Small intestine (tissue), 16 donors: ENCODE measurements around the gene ZNF740. TPM values are rescaled to one million over a fixed set of nuclear protein-coding genes. Genes with fewer than 3 reads are reported as not detected.
A peak's percentile ranks its signal among the peaks of the same experiment; 100 is the strongest.

Source experiments
- DNase-seq, 2 donors: peaks; one replicate each; pipeline versions ENCODE4 v3.0.0 to v3.0.0-alpha.2; 2013
- FAIRE-seq: peaks from 2 replicates; lab custom pipeline; 2012; peaks lifted over from hg19 to GRCh38; lab: Jason Lieb, UNC
- H3K27ac ChIP-seq, 3 donors: one replicate each; pipeline ENCODE4 v1.5.1; 2013; ENCODE audit warnings: low read length in 2 of 3, mild to moderate bottlenecking in 2 of 3, control low read depth in 1 of 3, inconsistent platforms in 1 of 3, low read depth in 1 of 3, moderate library complexity in 1 of 3
- H3K27me3 ChIP-seq, 3 donors: one replicate each; pipeline ENCODE4 v1.6.1; 2013; ENCODE audit warnings: low read length in 3 of 3, inconsistent platforms in 1 of 3; ENCODE audit not compliant: control insufficient read depth in 3 of 3, insufficient read depth in 3 of 3
- H3K36me3 ChIP-seq, 3 donors: one replicate each; pipeline ENCODE4 v1.6.1; 2013; ENCODE audit warnings: low read length in 3 of 3, inconsistent platforms in 1 of 3, low read depth in 1 of 3, mild to moderate bottlenecking in 1 of 3, moderate library complexity in 1 of 3; ENCODE audit not compliant: control insufficient read depth in 3 of 3, insufficient read depth in 2 of 3
- H3K4me1 ChIP-seq, 3 donors: one replicate each; pipeline ENCODE4 v1.6.1; 2013; ENCODE audit warnings: low read length in 2 of 3, inconsistent platforms in 1 of 3, low read depth in 1 of 3, mild to moderate bottlenecking in 1 of 3, moderate library complexity in 1 of 3; ENCODE audit not compliant: control insufficient read depth in 3 of 3, insufficient read depth in 2 of 3
- H3K4me3 ChIP-seq, 3 donors: one replicate each; pipeline ENCODE4 v1.5.1; 2013; ENCODE audit warnings: low read length in 3 of 3, control low read depth in 1 of 3, inconsistent platforms in 1 of 3, low read depth in 1 of 3, mild to moderate bottlenecking in 1 of 3, moderate library complexity in 1 of 3
- H3K9me3 ChIP-seq, 2 donors: one replicate each; pipeline ENCODE4 v1.6.1; 2013; ENCODE audit warnings: low read depth in 1 of 2, low read length in 1 of 2; ENCODE audit not compliant: control insufficient read depth in 2 of 2, insufficient read depth in 1 of 2
- WGBS, 3 donors: extraction: QIAGEN DNeasy Blood & Tissue Kit; methylation state at CpG; one replicate each; pipeline ENCODE4 v1.1.7; 2013; 5-methylcytosine and 5-hydroxymethylcytosine counted together
- long read RNA-seq, 10 donors: transcript quantifications; one replicate each; lab custom pipeline, GENCODE V29; 2026
- polyA plus RNA-seq, 4 donors: library from polyadenylated mRNA; stranded (reverse) in 3 of 4; unstranded in 1 of 4; fragments of 200-250 nt in 3 of 4; fragments of 120-200 nt in 1 of 4; gene quantifications; one replicate each; pipeline versions ENCODE4 v1.2.1 to v1.2.3, GENCODE V29; 2013
- donor health status: healthy with polysubstance abuse.
- donor health status: control.
- donor health status: control.
- donor health status: Bipolar disorder and iron deficiency.
- donor health status: healthy.

ZNF740 gene, protein sequence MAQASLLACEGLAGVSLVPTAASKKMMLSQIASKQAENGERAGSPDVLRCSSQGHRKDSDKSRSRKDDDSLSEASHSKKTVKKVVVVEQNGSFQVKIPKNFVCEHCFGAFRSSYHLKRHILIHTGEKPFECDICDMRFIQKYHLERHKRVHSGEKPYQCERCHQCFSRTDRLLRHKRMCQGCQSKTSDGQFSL
- 10 to 100 TPM in 1 of 4 donors, 1 to 10 TPM in 3; 2.9 to 23.4 (median 7.1) TPM for polyA plus RNA-seq
- long read RNA-seq, donor 1, full-length matches to known transcripts, result 4 of 4 reads
- long read RNA-seq, donor 1, partial matches to known transcripts, result 0 of 4 reads
- long read RNA-seq, donor 1, other reads (novel, unspliced or antisense), result 0 of 4 reads
- long read RNA-seq, donor 2, full-length matches to known transcripts, result 1 of 1 reads
- long read RNA-seq, donor 2, partial matches to known transcripts, result 0 of 1 reads
- long read RNA-seq, donor 2, other reads (novel, unspliced or antisense), result 0 of 1 reads
- long read RNA-seq, donor 3, full-length matches to known transcripts, result 3 of 3 reads
- long read RNA-seq, donor 3, partial matches to known transcripts, result 0 of 3 reads
- long read RNA-seq, donor 3, other reads (novel, unspliced or antisense), result 0 of 3 reads
- long read RNA-seq, donor 4, full-length matches to known transcripts, result 1 of 1 reads
- long read RNA-seq, donor 4, partial matches to known transcripts, result 0 of 1 reads
- long read RNA-seq, donor 4, other reads (novel, unspliced or antisense), result 0 of 1 reads
- long read RNA-seq, donor 5, result 0 reads
- long read RNA-seq, donor 6, full-length matches to known transcripts, result 1 of 6 reads
- long read RNA-seq, donor 6, partial matches to known transcripts, result 5 of 6 reads
- long read RNA-seq, donor 6, other reads (novel, unspliced or antisense), result 0 of 6 reads
- long read RNA-seq, donor 7, result 0 reads
- long read RNA-seq, donor 8, result 0 reads
- long read RNA-seq, donor 9, result 0 reads
- long read RNA-seq, donor 10, full-length matches to known transcripts, result 2 of 2 reads
- long read RNA-seq, donor 10, partial matches to known transcripts, result 0 of 2 reads
- long read RNA-seq, donor 10, other reads (novel, unspliced or antisense), result 0 of 2 reads

- FAIRE-seq, result no peak
- peak within 1 kb of the TSS; percentile 94 to 97 (median 95) for H3K27ac ChIP-seq
- WGBS, 3 donors, result 0% methylated on average over 50 to 70 of the region's 70 CpGs
- H3K9me3 ChIP-seq, result no peaks in the 10 kb centered on the region
- H3K4me1 ChIP-seq, result peaks cover 0 to 41% (median 14%) of the 10 kb centered on the region in 3 donors
- peak; percentile 97 to 98 for DNase-seq
- H3K36me3 ChIP-seq, result peaks cover 5 to 22% (median 5%) of the 10 kb centered on the region in 3 donors
- no peaks in the 10 kb centered on the region for H3K27me3 ChIP-seq
- peak within 1 kb of the TSS; percentile 73 to 88 (median 73) for H3K4me3 ChIP-seq
These were observed at the start of gene ZNF740, which contains the start of gene CSAD for GRCh38 chr12:53180220-53180930. ZNF740 (plus strand) TSS chr12:53180722; CDS start chr12:53181984, 1,262 bp downstream. CSAD (minus strand) TSS chr12:53180925; CDS start chr12:53173470, 7,455 bp downstream.

- H3K27me3 ChIP-seq, result peaks cover 0 to 1% (median 0%) of the 10 kb centered on the region in 3 donors
- H3K27ac ChIP-seq, result no peak overlapping the region
- DNase-seq (no peak), FAIRE-seq (no peak)
- H3K36me3 ChIP-seq, result peaks cover 0 to 9% (median 0%) of the 10 kb centered on the region in 3 donors
- 90 to 94% (median 91%) methylated on average over 2 of the region's 2 CpGs for WGBS, 3 donors
- no peaks in the 10 kb centered on the region for H3K4me1 ChIP-seq
- H3K9me3 ChIP-seq, result peaks cover 0 to 7% of the 10 kb centered on the region in 2 donors
- H3K4me3 ChIP-seq, result no peak overlapping the region
These were observed 48.7 kb upstream of the ZNF740 start for GRCh38 chr12:53131844-53132243.

DNA sequence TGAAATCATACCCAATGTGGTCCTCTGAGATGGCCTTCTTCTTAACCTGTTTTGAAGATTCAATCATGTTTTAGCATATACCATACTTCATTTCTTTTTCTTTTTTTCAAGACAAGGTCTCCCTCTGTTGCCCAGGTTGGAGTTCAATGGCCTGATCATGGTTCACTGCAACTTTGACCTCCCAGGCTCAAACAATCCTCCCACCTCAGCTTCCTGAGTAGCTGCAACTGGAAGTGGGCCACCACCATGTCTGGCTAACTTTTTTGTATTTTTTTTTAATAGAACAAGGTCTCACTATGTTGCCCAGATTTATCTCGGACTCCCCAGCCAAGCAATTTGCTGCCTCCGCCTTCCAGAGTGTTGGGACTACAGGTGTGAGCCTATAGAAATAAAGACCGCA lies 46.8 kb upstream of the ZNF740 start:
- FAIRE-seq, result no peak
- H3K4me3 ChIP-seq, result no peak overlapping the region
- 90 to 94% (median 90%) methylated on average over 3 of the region's 3 CpGs for WGBS, 3 donors

DNA sequence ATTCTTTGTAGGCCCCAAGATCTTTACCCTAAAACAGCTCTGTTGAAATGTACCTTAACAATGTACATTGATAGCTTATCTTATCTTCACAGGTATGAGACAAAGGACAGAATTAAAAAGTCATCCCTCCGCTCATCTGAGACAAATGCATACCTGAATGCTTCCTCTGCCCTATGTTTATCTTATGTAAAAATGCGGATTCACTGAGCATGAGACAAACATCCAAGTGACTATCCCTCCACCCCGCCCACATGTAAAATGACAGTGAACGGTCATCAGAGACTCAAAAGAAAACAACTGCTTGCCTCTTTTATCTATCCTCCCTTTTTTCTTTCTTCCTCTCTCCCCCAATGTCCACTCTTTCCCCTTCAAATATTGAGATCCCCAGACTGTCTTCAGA lies 37.2 kb upstream of the ZNF740 start:
- 63 to 77% (median 75%) methylated on average over 4 of the region's 4 CpGs for WGBS, 3 donors
- DNase-seq (no peak), FAIRE-seq (no peak)
- Histone ChIP-seq H3K4me1 (peaks cover 0 to 5% (median 0%) of the 10 kb centered on the region in 3 donors), H3K4me3 (no peak overlapping the region), H3K27ac (no peak overlapping the region), H3K27me3 (no peaks in the 10 kb centered on the region), H3K9me3 (peaks cover 0 to 10% of the 10 kb centered on the region in 2 donors), H3K36me3 (no peaks in the 10 kb centered on the region)

More for the DNA sequence above, 46.8 kb upstream of the ZNF740 start:
- no peak for DNase-seq
- Histone ChIP-seq H3K9me3 (peaks cover 0 to 10% of the 10 kb centered on the region in 2 donors), H3K27ac (no peak overlapping the region), H3K4me1 (no peaks in the 10 kb centered on the region), H3K27me3 (no peaks in the 10 kb centered on the region), H3K36me3 (peaks cover 0 to 4% (median 0%) of the 10 kb centered on the region in 3 donors)

DNA sequence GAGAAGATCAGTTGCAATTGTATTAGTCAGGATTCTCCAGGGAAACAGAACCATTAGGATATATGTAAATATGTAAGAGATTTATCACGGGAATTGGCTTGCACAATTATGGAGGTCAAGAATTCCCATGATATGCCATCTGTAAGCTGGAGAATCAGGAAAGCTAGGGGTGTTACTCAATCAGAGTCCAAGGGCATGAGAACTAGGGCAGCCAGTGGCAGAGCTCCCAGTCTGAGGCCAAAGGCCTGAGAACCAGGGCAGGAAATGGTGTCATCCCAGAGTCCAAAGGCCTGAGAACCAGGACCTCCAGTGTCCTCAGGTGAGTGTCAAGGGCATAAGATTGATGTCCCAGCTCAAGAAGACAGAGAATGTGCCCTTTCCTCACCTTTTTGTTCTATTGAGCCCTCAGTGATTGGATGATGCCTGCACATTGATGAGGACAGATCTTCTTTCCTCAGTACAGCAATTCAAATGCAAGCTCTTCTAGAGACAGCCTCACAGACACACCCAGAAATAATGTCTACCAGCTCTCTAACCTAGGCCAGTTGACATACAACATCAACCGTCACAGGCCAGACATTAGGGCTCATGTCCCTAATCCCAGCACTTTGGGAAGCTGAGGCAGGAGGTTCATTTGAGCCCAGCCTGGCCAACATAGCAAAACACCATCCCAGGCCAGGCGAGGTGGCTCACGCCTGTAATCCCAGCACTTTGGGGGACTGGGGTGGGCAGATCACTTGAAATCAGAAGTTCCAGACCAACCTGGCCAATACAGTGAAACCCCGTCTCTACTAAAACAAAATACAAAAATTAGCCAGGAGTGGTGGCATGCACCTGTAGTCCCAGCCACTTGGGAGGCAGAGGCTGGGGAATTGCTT lies 34.9 kb upstream of the ZNF740 start:
- Histone ChIP-seq H3K4me3 (no peak overlapping the region), H3K9me3 (no peaks in the 10 kb centered on the region), H3K36me3 (no peaks in the 10 kb centered on the region), H3K27me3 (no peaks in the 10 kb centered on the region), H3K4me1 (peaks cover 0 to 5% (median 0%) of the 10 kb centered on the region in 3 donors), H3K27ac (peak overlapping the region in 1 of 3 donors; percentile 39)
- 79 to 87% (median 80%) methylated on average over 5 of the region's 5 CpGs for WGBS, 3 donors
- DNase-seq (peak; percentile 76 to 87), FAIRE-seq (no peak)

DNA sequence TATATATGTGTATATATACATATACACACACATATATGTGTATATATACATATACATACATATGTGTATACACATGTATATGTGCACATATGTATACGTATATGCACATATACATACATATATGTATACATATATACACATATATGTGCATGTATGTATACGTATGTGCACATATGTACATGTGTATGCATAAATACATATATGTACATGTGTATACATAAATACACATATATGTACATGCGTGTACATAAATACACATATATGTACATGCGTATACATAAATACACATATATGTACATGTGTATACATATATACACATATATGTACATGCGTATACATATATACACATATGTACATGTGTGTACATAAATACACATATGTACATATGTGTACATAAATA lies 33.3 kb upstream of the ZNF740 start:
- H3K4me3 ChIP-seq, result no peak overlapping the region
- H3K4me1 ChIP-seq, result peaks cover 0 to 5% (median 0%) of the 10 kb centered on the region in 3 donors
- no peaks in the 10 kb centered on the region for H3K9me3 ChIP-seq
- FAIRE-seq (no peak), DNase-seq (no peak)
- H3K36me3 ChIP-seq, result no peaks in the 10 kb centered on the region
- H3K27me3 ChIP-seq, result no peaks in the 10 kb centered on the region
- WGBS, 3 donors, result 92 to 96% (median 95%) methylated on average over 5 of the region's 5 CpGs
- H3K27ac ChIP-seq, result no peak overlapping the region

- 90 to 91% (median 91%) methylated on average over 15 of the region's 15 CpGs for WGBS, 3 donors
- Histone ChIP-seq H3K27ac (no peak overlapping the region), H3K4me3 (no peak overlapping the region), H3K9me3 (no peaks in the 10 kb centered on the region), H3K4me1 (peaks cover 0 to 5% (median 0%) of the 10 kb centered on the region in 3 donors), H3K27me3 (no peaks in the 10 kb centered on the region), H3K36me3 (no peaks in the 10 kb centered on the region)
- no peak for FAIRE-seq
- no peak for DNase-seq
These were observed 32.9 kb upstream of the ZNF740 start for GRCh38 chr12:53147653-53148052.
